Transverse colon (tissue), 4 donors: Measurements from ENCODE around the gene MMP1.

Source experiments
- EP300 ChIP-seq: sonication (generic); formaldehyde crosslinking; IDR thresholded peaks from one replicate; pipeline ENCODE4 v1.6.1; 2017; ENCODE audit warnings: antibody characterized with exemption, low read depth
- POLR2A ChIP-seq: fragments of 450-650 bp; IDR thresholded peaks from one replicate; pipeline ENCODE4 v1.6.1; 2016; ENCODE audit warnings: antibody characterized with exemption, mild to moderate bottlenecking, moderate library complexity
- POLR2AphosphoS5 ChIP-seq, 3 donors: sonication (generic); formaldehyde crosslinking; IDR thresholded peaks; one replicate each; pipeline ENCODE4 v1.6.1; 2016; ENCODE audit warnings: antibody characterized with exemption in 3 of 3
- TF ChIP-seq, protein P1 (sequence below), 5 experiments: fragments of 200-600 bp in 3 of 5; fragments of 450-650 bp in 2 of 5; sonication (generic) in 3 of 5; IDR thresholded peaks; 1 replicate in 2 of 5; 2 replicates in 3 of 5; pipeline ENCODE4 v1.5.1; 2016 to 2017; ENCODE audit warnings: antibody characterized with exemption in 5 of 5, inconsistent platforms in 3 of 5, mild to moderate bottlenecking in 2 of 5, moderate library complexity in 1 of 5

DNA sequence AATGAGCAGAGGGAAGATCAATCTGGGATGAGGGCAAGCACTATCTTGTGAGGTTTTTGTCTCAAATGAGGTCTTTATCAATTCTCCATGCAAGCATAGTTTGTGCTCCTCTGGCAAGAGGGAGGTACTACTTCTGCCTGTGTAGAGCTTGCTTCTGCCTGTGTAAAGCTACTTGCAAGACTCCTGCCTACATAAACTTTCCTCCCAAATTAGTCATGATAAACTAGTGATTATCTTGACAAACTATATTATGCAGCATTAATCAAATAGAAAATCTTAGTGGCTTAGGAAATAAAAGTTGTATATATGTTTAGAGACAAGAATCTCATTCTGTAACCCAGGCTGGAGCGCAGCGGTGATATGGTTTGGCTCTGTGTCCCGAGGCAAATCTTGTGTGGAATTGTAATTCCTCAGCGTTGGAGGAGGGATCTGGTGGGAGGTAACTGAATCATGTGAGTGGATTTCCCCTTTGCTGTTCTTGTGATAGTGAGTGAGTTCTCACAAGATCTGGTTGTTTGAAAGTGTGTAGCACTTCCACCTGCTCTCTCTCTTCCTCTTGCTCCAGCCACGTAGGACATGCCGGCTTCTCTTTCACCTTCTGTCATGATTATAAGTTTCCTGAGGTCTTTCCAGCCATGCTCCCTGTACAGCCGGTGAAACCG, 9.5 kb downstream of the MMP1 start:
- TF ChIP-seq POLR2A (no peak), POLR2AphosphoS5 (IDR thresholded peaks at IDR 0.05) (no peak), EP300 (no peak)
- TF ChIP-seq, protein P1, sequence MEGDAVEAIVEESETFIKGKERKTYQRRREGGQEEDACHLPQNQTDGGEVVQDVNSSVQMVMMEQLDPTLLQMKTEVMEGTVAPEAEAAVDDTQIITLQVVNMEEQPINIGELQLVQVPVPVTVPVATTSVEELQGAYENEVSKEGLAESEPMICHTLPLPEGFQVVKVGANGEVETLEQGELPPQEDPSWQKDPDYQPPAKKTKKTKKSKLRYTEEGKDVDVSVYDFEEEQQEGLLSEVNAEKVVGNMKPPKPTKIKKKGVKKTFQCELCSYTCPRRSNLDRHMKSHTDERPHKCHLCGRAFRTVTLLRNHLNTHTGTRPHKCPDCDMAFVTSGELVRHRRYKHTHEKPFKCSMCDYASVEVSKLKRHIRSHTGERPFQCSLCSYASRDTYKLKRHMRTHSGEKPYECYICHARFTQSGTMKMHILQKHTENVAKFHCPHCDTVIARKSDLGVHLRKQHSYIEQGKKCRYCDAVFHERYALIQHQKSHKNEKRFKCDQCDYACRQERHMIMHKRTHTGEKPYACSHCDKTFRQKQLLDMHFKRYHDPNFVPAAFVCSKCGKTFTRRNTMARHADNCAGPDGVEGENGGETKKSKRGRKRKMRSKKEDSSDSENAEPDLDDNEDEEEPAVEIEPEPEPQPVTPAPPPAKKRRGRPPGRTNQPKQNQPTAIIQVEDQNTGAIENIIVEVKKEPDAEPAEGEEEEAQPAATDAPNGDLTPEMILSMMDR (IDR thresholded peaks at IDR 0.05): no peak
